Endothelial cell of umbilical vein (primary cell): ENCODE measurements around the gene FTSJ1. TPM values are rescaled to one million over a fixed set of nuclear protein-coding genes. Genes with fewer than 3 reads are reported as not detected.

Experiments used
- BruUV-seq: library from RNA; stranded (reverse); fragments of 400-500 nt; replicated peaks from 2 replicates; lab custom pipeline; 2021; lab: Mats Ljungman, UMichigan
- CTCF ChIA-PET: fragments of 300-600, 350-600 bp; sonication (Branson Sonifier 250); formaldehyde crosslinking; loops from one replicate; lab custom pipeline; 2021; ENCODE audit warnings: antibody characterized with exemption, inconsistent platforms; lab: Charles Lee
- POLR2A ChIA-PET: fragments of 300-600, 350-600 bp; sonication (Branson Sonifier 250); formaldehyde crosslinking; loops from one replicate; lab custom pipeline; 2021; ENCODE audit warnings: antibody characterized with exemption, inconsistent platforms; lab: Charles Lee
- DNase-seq: peaks from one replicate; pipeline ENCODE4 v3.0.0-alpha.2; 2011; ENCODE audit warnings: low read depth, low spot score
- FAIRE-seq: peaks from 2 replicates; lab custom pipeline; 2011; peaks lifted over from hg19 to GRCh38; lab: Jason Lieb, UNC
- H2AFZ ChIP-seq: 2 replicates; pipeline ENCODE4 v1.6.0; 2012; ENCODE audit warnings: low read depth, low read length, control low read depth, inconsistent platforms
- H3K27ac ChIP-seq: 2 replicates; pipeline ENCODE4 v1.5.1; 2011; ENCODE audit warnings: low read depth, mild to moderate bottlenecking, control low read depth, low read length, moderate library complexity; ENCODE audit not compliant: insufficient read depth
- H3K27me3 ChIP-seq, 2 experiments: 2 replicates each; pipeline versions ENCODE4 v1.6.0 to v1.6.1; 2011; ENCODE audit warnings: low read length in 2 of 2, mixed read lengths in 1 of 2; ENCODE audit not compliant: control insufficient read depth in 2 of 2, insufficient read depth in 2 of 2
- H3K36me3 ChIP-seq, 2 experiments: 2 replicates in 1 of 2; 3 replicates in 1 of 2; pipeline ENCODE4 v1.5.1; 2011; ENCODE audit warnings: low read length in 2 of 2, mild to moderate bottlenecking in 1 of 2, moderate library complexity in 1 of 2; ENCODE audit not compliant: control insufficient read depth in 2 of 2, insufficient read depth in 2 of 2; ENCODE audit errors: extremely low read depth in 1 of 2
- H3K4me1 ChIP-seq: 3 replicates; pipeline ENCODE4 v1.5.1; 2011; ENCODE audit warnings: mild to moderate bottlenecking, low read length; ENCODE audit not compliant: control insufficient read depth, insufficient read depth; ENCODE audit errors: extremely low read depth
- H3K4me2 ChIP-seq: 2 replicates; pipeline ENCODE4 v1.6.1; 2011; ENCODE audit warnings: low read length, control low read depth, mixed read lengths; ENCODE audit not compliant: insufficient read depth
- H3K4me3 ChIP-seq, 3 experiments: fragments of 200-600 bp in 1 of 3; sonication (generic), shearing (Covaris generic) in 1 of 3; replicated peaks in 1 of 3; 2 replicates each; pipeline ENCODE4 v1.5.1; 2011 to 2016; ENCODE audit warnings: control low read depth in 3 of 3, low read length in 3 of 3, mild to moderate bottlenecking in 2 of 3, inconsistent platforms in 1 of 3, low read depth in 1 of 3, moderate library complexity in 1 of 3; ENCODE audit not compliant: insufficient read depth in 1 of 3
- H3K79me2 ChIP-seq: 2 replicates; pipeline ENCODE4 v1.6.0; 2012; ENCODE audit warnings: low read length, inconsistent platforms; ENCODE audit not compliant: control insufficient read depth, insufficient read depth
- H3K9ac ChIP-seq: replicated peaks from 2 replicates; pipeline ENCODE3; 2011; ENCODE audit warnings: low read length, control low read depth; ENCODE audit not compliant: insufficient read depth; ENCODE audit errors: extremely low read depth
- H3K9me1 ChIP-seq: replicated peaks from 3 replicates; pipeline ENCODE4 v1.6.0; 2011; ENCODE audit warnings: mild to moderate bottlenecking, low read length; ENCODE audit not compliant: control insufficient read depth, insufficient read depth; ENCODE audit errors: extremely low read depth
- H3K9me3 ChIP-seq: replicated peaks from 2 replicates; pipeline ENCODE4 v1.5.1; 2012; ENCODE audit warnings: low read length, inconsistent platforms; ENCODE audit not compliant: control insufficient read depth, insufficient read depth
- H4K20me1 ChIP-seq: replicated peaks from 2 replicates; pipeline ENCODE3; 2011; ENCODE audit warnings: mild to moderate bottlenecking, low read length; ENCODE audit not compliant: control insufficient read depth, insufficient read depth; ENCODE audit errors: extremely low read depth
- CTCF ChIP-seq, 2 donors: IDR thresholded peaks; 1 replicate in 1 of 2; 2 replicates in 1 of 2; pipeline ENCODE4 v1.5.1; 2011; ENCODE audit warnings: low read length in 2 of 2, mild to moderate bottlenecking in 2 of 2, moderate library complexity in 2 of 2, control low read depth in 1 of 2, inconsistent platforms in 1 of 2, low read depth in 1 of 2; ENCODE audit not compliant: insufficient read depth in 1 of 2; ENCODE audit errors: extremely low read depth in 1 of 2
- EZH2 ChIP-seq: IDR thresholded peaks from 2 replicates; pipeline ENCODE4 v1.6.1; 2012; ENCODE audit warnings: borderline replicate concordance, low read depth, mild to moderate bottlenecking, moderate library complexity, low read length, inconsistent platforms; ENCODE audit not compliant: severe bottlenecking
- FOS ChIP-seq: IDR thresholded peaks from 2 replicates; pipeline ENCODE4 v1.6.1; 2011; ENCODE audit warnings: mild to moderate bottlenecking, low read length, moderate library complexity, borderline replicate concordance; ENCODE audit not compliant: insufficient read depth
- JUN ChIP-seq: IDR thresholded peaks from 2 replicates; pipeline ENCODE4 v1.6.1; 2011; ENCODE audit warnings: borderline replicate concordance, low read depth; ENCODE audit not compliant: insufficient read length, insufficient read depth
- MAX ChIP-seq: IDR thresholded peaks from 2 replicates; pipeline ENCODE4 v1.6.1; 2011; ENCODE audit not compliant: insufficient read depth, insufficient read length
- POLR2A ChIP-seq: IDR thresholded peaks from 2 replicates; pipeline ENCODE4 v1.6.1; 2012; ENCODE audit warnings: low read depth, mild to moderate bottlenecking, control low read depth, low read length
- dilution Hi-C: fragments of 300-500 bp; cut with MboI; formaldehyde crosslinking; loops from one replicate; pipeline ENCODE4 v1.15.0; 2019; ENCODE audit warnings: low sequenced_read_pairs; ENCODE audit not compliant: extremely low pct_ligation_motif_present
- intact Hi-C: fragments of 100-400 bp; cut with micrococcal nuclease; formaldehyde crosslinking; loops from one replicate; pipeline ENCODE4 v1.10.0; 2022
- polyA plus RNA-seq, 4 experiments: library from polyadenylated mRNA; depleted of rRNA in 3 of 4; stranded (reverse) in 3 of 4; unstranded in 1 of 4; fragments of >200 nt; gene quantifications; 2 replicates each; pipeline versions ENCODE4 v1.2.1 to v1.2.3, GENCODE V29; 2011 to 2012; ENCODE audit warnings: missing spikeins in 1 of 4
- total RNA-seq: library from RNA; stranded (reverse); gene quantifications from 2 replicates; pipeline ENCODE4 v1.2.3, GENCODE V29; 2021

Gene FTSJ1
- total and polyA plus RNA-seq, 2 donors (not counting 3 experiments of a cell fraction or from before 2014, with no cell fraction given): 59.9 to 63.9 TPM

GRCh38 chrX:48474581-48474980, 1.4 kb upstream of the FTSJ1 start:
- Histone ChIP-seq H3K9me3 (no peaks in the 10 kb centered on the region), H3K9me1 (no peaks in the 10 kb centered on the region), H3K79me2 (peaks cover 34% of the 10 kb centered on the region), H3K4me1 (peaks cover 6% of the 10 kb centered on the region), H3K4me2 (peak overlapping the region; percentile 88), H4K20me1 (no peaks in the 10 kb centered on the region), H2AFZ (no peak overlapping the region), H3K27me3 (no peaks in the 10 kb centered on the region), H3K27ac (no peak overlapping the region), H3K36me3 (no peaks in the 10 kb centered on the region), H3K9ac (no peak overlapping the region), H3K4me3 (no peak overlapping the region)
- ChIA-PET CTCF (interaction anchor here (0.8 to 1.2 kb wide), 3 partner anchors 11 to 65 kb away, joined by 3 to 4 read pairs (median 4); partner anchors contain the start of gene TBC1D25), POLR2A (no interaction called here)
- dilution Hi-C loops: no loop called here
- BruUV-seq: no TSS peak
- intact Hi-C loops: no loop called here
- no peak for TF ChIP-seq JUN
- no peak for TF ChIP-seq EZH2
- no peak for TF ChIP-seq CTCF (IDR thresholded peaks at IDR 0.05; ENCODE audit: extremely low read depth in 1 of 2, insufficient read depth in 1 of 2, low read depth in 1 of 2, low read length in 2 of 2)
- TF ChIP-seq POLR2A: no peak
- TF ChIP-seq MAX: no peak
- no peak for TF ChIP-seq FOS
- DNase-seq: no peak
- FAIRE-seq: no peak
